Measurements from ENCODE around the gene ZFAND2B. TPM values are rescaled to one million over a fixed set of nuclear protein-coding genes. Genes with fewer than 3 reads are reported as not detected.
"Not testable (repeated sequence)": the region's sequence is repeated elsewhere in the genome, so short reads cannot be mapped to it uniquely, and the experiment has no call there.

The ZFAND2B gene
- total RNA-seq, 2 donors from 2014 or later, result 21.7 to 83.8 TPM

GRCh38 chr2:219252900-219253752, 46.5 kb downstream of the ZFAND2B start, which contains the start of gene TUBA4B:
TSS of gene TUBA4B (plus strand) at chr2:219253243. CDS start at chr2:219253408, 165 bp downstream.
- H3K9me3 ChIP-seq, result no peaks in the 10 kb centered on the region
- H3K4me3 ChIP-seq, result peak within 1 kb of the TSS; percentile 76
- H3K4me1 ChIP-seq (ENCODE audit: control insufficient read depth in 1 of 2, low read depth in 2 of 2), result peaks cover 37 to 59% of the 10 kb centered on the region in 2 donors
- TF ChIP-seq CTCF (IDR thresholded peaks at IDR 0.05), result no peak
- peaks cover 7% of the 10 kb centered on the region for H3K36me3 ChIP-seq
- no peak for ATAC-seq (ENCODE audit: insufficient number of reproducible peaks, low FRiP score, low read depth)
- H3K27ac ChIP-seq, result peak within 1 kb of the TSS; percentile 88 to 95
- no peak for DNase-seq (ENCODE audit: low spot score)
- no peaks in the 10 kb centered on the region for H3K27me3 ChIP-seq (replicated peaks; ENCODE audit: insufficient read depth)

GRCh38 chr2:219253753-219254589, 47.4 kb downstream of the ZFAND2B start, which contains the start of gene TUBA4A:
TSS of gene TUBA4A (minus strand) at chr2:219253918. CDS start at chr2:219253858, 60 bp downstream.
- peak within 1 kb of the TSS; percentile 88 to 95 for H3K27ac ChIP-seq
- no peak for DNase-seq (ENCODE audit: low spot score)
- peaks cover 29 to 50% of the 10 kb centered on the region in 2 donors for H3K4me1 ChIP-seq (ENCODE audit: control insufficient read depth in 1 of 2, low read depth in 2 of 2)
- H3K27me3 ChIP-seq (replicated peaks; ENCODE audit: insufficient read depth), result no peaks in the 10 kb centered on the region
- ATAC-seq (ENCODE audit: insufficient number of reproducible peaks, low FRiP score, low read depth), result peak; percentile 65
- H3K4me3 ChIP-seq, result peak within 1 kb of the TSS; percentile 76
- TF ChIP-seq CTCF (IDR thresholded peaks at IDR 0.05), result no peak
- no peaks in the 10 kb centered on the region for H3K9me3 ChIP-seq
- peaks cover 7% of the 10 kb centered on the region for H3K36me3 ChIP-seq

DNA sequence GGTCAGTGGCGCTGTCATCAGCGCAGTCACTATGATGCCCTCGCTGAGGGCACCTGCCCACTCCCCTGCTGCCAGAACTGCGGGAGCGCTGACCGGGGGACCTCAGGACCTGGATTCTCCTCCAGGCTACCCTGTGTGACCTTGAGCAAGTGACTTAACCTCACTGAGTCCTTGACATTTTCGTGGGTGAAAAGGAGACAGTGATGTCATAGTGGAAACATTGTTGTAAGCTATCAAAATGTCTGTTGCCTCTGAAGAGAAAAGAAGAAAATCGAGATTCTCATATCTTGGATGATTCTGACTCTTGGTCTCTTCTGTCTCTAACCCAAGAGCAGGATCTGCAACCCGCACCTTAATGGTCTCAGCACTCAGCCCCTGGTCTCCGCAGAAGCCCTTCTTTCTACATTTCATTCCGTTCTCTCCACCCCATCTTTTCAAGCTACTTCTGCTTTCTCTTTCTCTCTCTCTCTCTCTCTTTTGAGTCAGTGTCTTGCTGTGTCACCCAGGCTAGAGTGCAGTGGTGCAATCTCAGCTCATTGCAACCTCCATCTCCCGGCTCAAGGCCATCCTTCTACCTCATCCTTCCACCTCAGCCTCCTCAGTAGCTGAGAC, 48.1 kb downstream of the ZFAND2B start:
- ATAC-seq (ENCODE audit: insufficient number of reproducible peaks, low FRiP score, low read depth) (no peak), DNase-seq (ENCODE audit: low spot score) (no peak)
- peaks cover 7% of the 10 kb centered on the region for H3K36me3 ChIP-seq
- H3K9me3 ChIP-seq, result no peaks in the 10 kb centered on the region
- peak overlapping the region; percentile 76 for H3K4me3 ChIP-seq
- no peaks in the 10 kb centered on the region for H3K27me3 ChIP-seq (replicated peaks; ENCODE audit: insufficient read depth)
- no peak for TF ChIP-seq CTCF (IDR thresholded peaks at IDR 0.05)
- peaks cover 24 to 43% of the 10 kb centered on the region in 2 donors for H3K4me1 ChIP-seq (ENCODE audit: control insufficient read depth in 1 of 2, low read depth in 2 of 2)
- H3K27ac ChIP-seq, result peak overlapping the region; percentile 88 to 95

GRCh38 chr2:219258942-219259341, 52.4 kb downstream of the ZFAND2B start:
- H3K36me3 ChIP-seq; H3K9me3 ChIP-seq; ATAC-seq (ENCODE audit: insufficient number of reproducible peaks, low FRiP score, low read depth); H3K4me3 ChIP-seq; H3K27ac ChIP-seq; H3K4me1 ChIP-seq (ENCODE audit: control insufficient read depth in 1 of 2, low read depth in 2 of 2); DNase-seq (ENCODE audit: low spot score); H3K27me3 ChIP-seq (replicated peaks; ENCODE audit: insufficient read depth): not testable (repeated sequence)

Other genes with a start within 250 kb of the ZFAND2B start
- gene CDK5R2, start 247.1 kb upstream of the ZFAND2B start, total RNA-seq, result not detected
- gene FEV, start 221.6 kb upstream of the ZFAND2B start, total RNA-seq, result not detected
- gene CRYBA2, start 213.4 kb upstream of the ZFAND2B start, total RNA-seq, result not detected
- gene CFAP65, start 165.3 kb upstream of the ZFAND2B start, total RNA-seq, result not detected
- 1 to 10 TPM in 1 of 2 donors, not detected in 1; 1.6 TPM for gene IHH, start 145.9 kb upstream of the ZFAND2B start, total RNA-seq
- 10 to 100 TPM; 10.3 to 14.5 TPM for gene NHEJ1, start 46.0 kb upstream of the ZFAND2B start, total RNA-seq
- gene SLC23A3, start 36.8 kb upstream of the ZFAND2B start, total RNA-seq, result 1 to 10 TPM; 1.4 to 3.4 TPM
- gene CNPPD1, start 29.9 kb upstream of the ZFAND2B start, total RNA-seq, result 10 to 100 TPM; 31.9 to 51.0 TPM
- 10 to 100 TPM; 43.8 to 58.6 TPM for gene RETREG2, start 28.5 kb upstream of the ZFAND2B start, total RNA-seq
- 10 to 100 TPM; 12.7 to 26.0 TPM for gene ABCB6, start 12.2 kb downstream of the ZFAND2B start, total RNA-seq
- 10 to 100 TPM; 39.4 to 60.4 TPM for gene ATG9A, start 22.9 kb downstream of the ZFAND2B start, total RNA-seq
- gene ANKZF1, start 23.0 kb downstream of the ZFAND2B start, total RNA-seq, result 10 to 100 TPM; 69.7 to 72.6 TPM
- 10 to 100 TPM in 1 of 2 donors, 1 to 10 TPM in 1; 9.1 to 13.7 TPM for gene GLB1L, start 38.7 kb downstream of the ZFAND2B start, total RNA-seq
- 10 to 100 TPM; 10.7 to 11.7 TPM for gene STK16, start 38.7 kb downstream of the ZFAND2B start, total RNA-seq
- gene TUBA4B, start 46.5 kb downstream of the ZFAND2B start, total RNA-seq, result not detected
- 10 to 100 TPM; 20.4 to 84.6 TPM for gene TUBA4A, start 47.1 kb downstream of the ZFAND2B start, total RNA-seq
- 10 to 100 TPM; 56.9 to 61.2 TPM for gene DNAJB2, start 72.6 kb downstream of the ZFAND2B start, total RNA-seq
- not detected for gene PTPRN, start 102.6 kb downstream of the ZFAND2B start, total RNA-seq
- gene RESP18, start 126.0 kb downstream of the ZFAND2B start, total RNA-seq, result not detected
- 10 to 100 TPM; 42.7 to 51.2 TPM for gene DNPEP, start 181.1 kb downstream of the ZFAND2B start, total RNA-seq
- gene DES, start 211.6 kb downstream of the ZFAND2B start, total RNA-seq, result 100 to 1,000 TPM; 146 to 302 TPM
- 100 to 1,000 TPM; 426 to 455 TPM for gene SPEG, start 228.1 kb downstream of the ZFAND2B start, total RNA-seq

Measured in thoracic aorta (tissue), 2 donors.